H1 (cell line): ENCODE measurements around the gene RAB5B. TPM values are rescaled to one million over a fixed set of nuclear protein-coding genes. Genes with fewer than 3 reads are reported as not detected.

Experiments
- CTCF ChIA-PET: fragments of 300-600 bp; sonication (Branson Sonifier 250); formaldehyde crosslinking; loops from one replicate; lab custom pipeline; 2021; ENCODE audit not compliant: partially characterized antibody; lab: Charles Lee
- POLR2A ChIA-PET: fragments of 300-600 bp; sonication (Branson Sonifier 250); formaldehyde crosslinking; loops from one replicate; lab custom pipeline; 2021; ENCODE audit warnings: inconsistent platforms; ENCODE audit not compliant: partially characterized antibody; lab: Charles Lee
- DNase-seq, 2 experiments: peaks; one replicate each; pipeline versions ENCODE4 v3.0.0 to v3.0.0-alpha.2; 2010 to 2022; ENCODE audit warnings: low spot score in 2 of 2, low read depth in 1 of 2, mixed read lengths in 1 of 2
- FAIRE-seq: peaks from 2 replicates; lab custom pipeline; 2011; peaks lifted over from hg19 to GRCh38; lab: Jason Lieb, UNC
- H2AFZ ChIP-seq: 2 replicates; pipeline ENCODE4 v1.8.1; 2012; ENCODE audit warnings: low read length, inconsistent platforms
- H2AK5ac ChIP-seq: 2 replicates; pipeline ENCODE4 v1.6.1; 2013; ENCODE audit warnings: low read depth, low read length
- H2BK120ac ChIP-seq: replicated peaks from 2 replicates; pipeline ENCODE3; 2013; ENCODE audit warnings: low read depth, low read length, inconsistent platforms
- H2BK12ac ChIP-seq: 2 replicates; pipeline ENCODE4 v1.6.1; 2013; ENCODE audit warnings: low read depth, low read length
- H2BK15ac ChIP-seq: 2 replicates; pipeline ENCODE4 v1.6.1; 2013; ENCODE audit warnings: low read length
- H2BK20ac ChIP-seq: 2 replicates; pipeline ENCODE4 v1.6.1; 2013; ENCODE audit warnings: low read length
- H2BK5ac ChIP-seq: 2 replicates; pipeline ENCODE4 v1.6.1; 2013; ENCODE audit warnings: low read depth, low read length
- H3K14ac ChIP-seq: 2 replicates; pipeline ENCODE4 v1.6.1; 2013; ENCODE audit warnings: inconsistent platforms; ENCODE audit not compliant: insufficient read length
- H3K18ac ChIP-seq: 2 replicates; pipeline ENCODE4 v1.6.1; 2013; ENCODE audit warnings: low read length; ENCODE audit errors: extremely low read depth
- H3K23ac ChIP-seq: 2 replicates; pipeline ENCODE4 v1.6.1; 2013; ENCODE audit warnings: inconsistent platforms; ENCODE audit not compliant: insufficient read length
- H3K23me2 ChIP-seq: 2 replicates; pipeline ENCODE4 v1.6.1; 2013; ENCODE audit warnings: low read depth, low read length
- H3K27ac ChIP-seq: 2 replicates; pipeline ENCODE4 v1.6.1; 2011; ENCODE audit warnings: low read depth, low read length, inconsistent platforms
- H3K27me3 ChIP-seq, 4 experiments: replicated peaks in 1 of 4; 1 replicate in 1 of 4; 2 replicates in 3 of 4; pipeline versions ENCODE4 v1.6.1 to v1.8.1; 2011 to 2013; ENCODE audit warnings: low read length in 3 of 4, mild to moderate bottlenecking in 3 of 4, inconsistent platforms in 2 of 4, mixed read lengths in 2 of 4, moderate library complexity in 1 of 4; ENCODE audit not compliant: control insufficient read depth in 3 of 4, insufficient read depth in 3 of 4; ENCODE audit errors: extremely low read depth in 1 of 4
- H3K36me3 ChIP-seq, 4 experiments: 2 replicates each; pipeline versions ENCODE4 v1.6.1 to v1.8.1; 2011 to 2013; ENCODE audit warnings: mild to moderate bottlenecking in 4 of 4, low read length in 3 of 4, moderate library complexity in 2 of 4, control low read depth in 1 of 4, inconsistent platforms in 1 of 4; ENCODE audit not compliant: insufficient read depth in 4 of 4, control insufficient read depth in 2 of 4
- H3K4ac ChIP-seq: replicated peaks from 2 replicates; pipeline ENCODE3; 2013; ENCODE audit warnings: low read length, low read depth, mixed read lengths, inconsistent platforms; ENCODE audit not compliant: insufficient read length
- H3K4me1 ChIP-seq, 4 experiments: replicated peaks in 1 of 4; 1 replicate in 1 of 4; 2 replicates in 3 of 4; pipeline versions ENCODE4 v1.6.1 to v1.8.1; 2011 to 2013; ENCODE audit warnings: low read length in 3 of 4, inconsistent platforms in 2 of 4, mixed read lengths in 1 of 4; ENCODE audit not compliant: insufficient read depth in 4 of 4, control insufficient read depth in 3 of 4
- H3K4me2 ChIP-seq, 2 experiments: 2 replicates each; pipeline versions ENCODE4 v1.6.1 to v1.8.1; 2011 to 2013; ENCODE audit warnings: low read depth in 2 of 2, low read length in 2 of 2, control low read depth in 1 of 2, inconsistent platforms in 1 of 2, mild to moderate bottlenecking in 1 of 2; ENCODE audit not compliant: insufficient read depth in 1 of 2
- H3K4me3 ChIP-seq, 4 experiments: fragments of 200-600, 300-600 bp in 1 of 4; sonication (generic), shearing (Covaris generic), sonication (Bioruptor Twin) in 1 of 4; 2 replicates each; pipeline versions ENCODE4 v1.5.1 to v1.8.1; 2011 to 2016; ENCODE audit warnings: low read length in 4 of 4, low read depth in 3 of 4, control low read depth in 2 of 4, inconsistent platforms in 2 of 4, mild to moderate bottlenecking in 2 of 4, mixed read lengths in 1 of 4, moderate library complexity in 1 of 4; ENCODE audit not compliant: insufficient read depth in 2 of 4; ENCODE audit errors: extremely low read depth in 1 of 4
- H3K56ac ChIP-seq: replicated peaks from 2 replicates; pipeline ENCODE3; 2013; ENCODE audit warnings: low read depth, mild to moderate bottlenecking, mixed read lengths, low read length, inconsistent platforms; ENCODE audit not compliant: insufficient read length
- H3K79me1 ChIP-seq: 2 replicates; pipeline ENCODE4 v1.6.1; 2013; ENCODE audit warnings: low read depth, low read length, control low read depth
- H3K79me2 ChIP-seq, 2 experiments: 2 replicates each; pipeline versions ENCODE4 v1.6.1 to v1.8.1; 2012 to 2013; ENCODE audit warnings: low read length in 2 of 2, mild to moderate bottlenecking in 2 of 2, inconsistent platforms in 1 of 2; ENCODE audit not compliant: insufficient read depth in 2 of 2, control insufficient read depth in 1 of 2
- H3K9ac ChIP-seq, 4 experiments: replicated peaks in 1 of 4; 1 replicate in 1 of 4; 2 replicates in 3 of 4; pipeline versions ENCODE4 v1.6.1 to v1.8.1; 2011 to 2013; ENCODE audit warnings: low read depth in 3 of 4, low read length in 3 of 4, control low read depth in 2 of 4, mild to moderate bottlenecking in 2 of 4, moderate library complexity in 2 of 4, inconsistent platforms in 1 of 4; ENCODE audit errors: extremely low read depth in 1 of 4
- H3K9me3 ChIP-seq, 2 experiments: 2 replicates each; pipeline versions ENCODE4 v1.6.1 to v1.8.1; 2012 to 2013; ENCODE audit warnings: mild to moderate bottlenecking in 2 of 2, moderate library complexity in 2 of 2, control low read depth in 1 of 2, inconsistent platforms in 1 of 2, low read depth in 1 of 2, low read length in 1 of 2, mixed read lengths in 1 of 2; ENCODE audit not compliant: insufficient read depth in 2 of 2
- H4K20me1 ChIP-seq, 2 experiments: replicated peaks in 1 of 2; 2 replicates each; pipeline versions ENCODE3 to v1.8.1; 2011 to 2013; ENCODE audit warnings: inconsistent platforms in 2 of 2, low read length in 2 of 2, mild to moderate bottlenecking in 1 of 2; ENCODE audit not compliant: insufficient read depth in 2 of 2, control insufficient read depth in 1 of 2
- H4K5ac ChIP-seq: 2 replicates; pipeline ENCODE4 v1.6.1; 2013; ENCODE audit warnings: low read length, low read depth, mixed read lengths, inconsistent platforms; ENCODE audit not compliant: insufficient read length
- H4K8ac ChIP-seq: 2 replicates; pipeline ENCODE4 v1.8.0; 2013; ENCODE audit warnings: mild to moderate bottlenecking, moderate library complexity, low read length, inconsistent platforms; ENCODE audit not compliant: insufficient read depth; ENCODE audit errors: extremely low read depth
- H4K91ac ChIP-seq: replicated peaks from 2 replicates; pipeline ENCODE3; 2013; ENCODE audit warnings: low read length, mixed read lengths, inconsistent platforms; ENCODE audit not compliant: insufficient read length
- BACH1 ChIP-seq: IDR thresholded peaks from 2 replicates; pipeline ENCODE4 v1.6.1; 2012; ENCODE audit warnings: low read length, improper control_type of control experiment
- CTBP2 ChIP-seq: IDR thresholded peaks from 2 replicates; pipeline ENCODE4 v1.7.0; 2011; ENCODE audit warnings: borderline replicate concordance, mild to moderate bottlenecking, moderate library complexity, mixed read lengths, low read length; ENCODE audit not compliant: insufficient read depth, insufficient read length
- HDAC6 ChIP-seq: IDR thresholded peaks from one replicate; pipeline ENCODE4 v1.7.1; 2012; ENCODE audit warnings: low read depth, mild to moderate bottlenecking, inconsistent platforms, low read length, moderate library complexity
- POLR2AphosphoS5 ChIP-seq: IDR thresholded peaks from 2 replicates; pipeline ENCODE4 v1.6.1; 2011; ENCODE audit warnings: low read depth, low read length
- RAD21 ChIP-seq, 2 experiments: IDR thresholded peaks in 1 of 2; conservative IDR thresholded peaks in 1 of 2; 2 replicates each; pipeline ENCODE4 v1.6.1; 2011; ENCODE audit warnings: low read depth in 2 of 2, low read length in 2 of 2, improper control_type of control experiment in 1 of 2, inconsistent platforms in 1 of 2, mild to moderate bottlenecking in 1 of 2, moderate library complexity in 1 of 2
- RNF2 ChIP-seq: fragments of 200-900, 300-1000 bp; sonication (generic); IDR thresholded peaks from 2 replicates; pipeline ENCODE4 v1.7.1; 2016; ENCODE audit warnings: borderline replicate concordance, low read depth, mild to moderate bottlenecking, antibody characterized with exemption, low read length; ENCODE audit not compliant: poor library complexity, severe bottlenecking; ENCODE audit errors: missing control alignments
- SP4 ChIP-seq: IDR thresholded peaks from 2 replicates; pipeline ENCODE4 v1.6.1; 2012; ENCODE audit warnings: low read length, inconsistent platforms
- ZNF274 ChIP-seq: IDR thresholded peaks from 2 replicates; pipeline ENCODE4 v1.7.0; 2012; ENCODE audit warnings: low read length, borderline replicate concordance; ENCODE audit errors: extremely low read depth
- whole genome bisulfite sequencing, 2 experiments: shearing (Covaris generic) in 1 of 2; methylation state at CpG; one replicate each; pipeline versions ENCODE4 v1.1.6 to v1.1.7; 2013 to 2015; ENCODE audit warnings: low lambda C conversion rate in 2 of 2, mixed read lengths in 2 of 2, inconsistent platforms in 1 of 2, low coverage in 1 of 2, missing lambda C conversion rate in 1 of 2; ENCODE audit not compliant: insufficient replicate concordance in 2 of 2, insufficient coverage in 1 of 2, insufficient read length in 1 of 2; ENCODE audit errors: extremely low coverage in 1 of 2, missing lambda C conversion rate in 1 of 2; 5-methylcytosine and 5-hydroxymethylcytosine counted together
- polyA plus RNA-seq, 7 experiments: library from polyadenylated mRNA; depleted of rRNA in 3 of 7; stranded (reverse) in 5 of 7; unstranded in 2 of 7; fragments of >200 nt in 5 of 7; fragments of 200-250 nt in 2 of 7; gene quantifications; 1 replicate in 5 of 7; 2 replicates in 1 of 7; 4 replicates in 1 of 7; pipeline versions ENCODE4 v1.2.1 to v1.2.3, GENCODE V29; 2011 to 2013; ENCODE audit warnings: missing spikeins in 2 of 7, mixed read lengths in 2 of 7
- total RNA-seq: library from RNA; stranded (reverse); fragmentation: NEBNext Ultra II Directional; extraction: Animal tissue kit (Norgen Biotek cat#: 25700); gene quantifications from 2 replicates; pipeline ENCODE4 v1.2.1, GENCODE V29; 2021
- TF ChIP-seq, protein P1 (sequence below): IDR thresholded peaks from 2 replicates; pipeline ENCODE4 v1.6.1; 2011; ENCODE audit warnings: low read depth, mild to moderate bottlenecking, low read length; ENCODE audit not compliant: insufficient read depth

Gene RAB5B
- total and polyA plus RNA-seq, 2 of the 8 experiments (the other 6 are each of a cell fraction or from before 2014, with no cell fraction given), result 56.7 to 62.4 TPM

DNA sequence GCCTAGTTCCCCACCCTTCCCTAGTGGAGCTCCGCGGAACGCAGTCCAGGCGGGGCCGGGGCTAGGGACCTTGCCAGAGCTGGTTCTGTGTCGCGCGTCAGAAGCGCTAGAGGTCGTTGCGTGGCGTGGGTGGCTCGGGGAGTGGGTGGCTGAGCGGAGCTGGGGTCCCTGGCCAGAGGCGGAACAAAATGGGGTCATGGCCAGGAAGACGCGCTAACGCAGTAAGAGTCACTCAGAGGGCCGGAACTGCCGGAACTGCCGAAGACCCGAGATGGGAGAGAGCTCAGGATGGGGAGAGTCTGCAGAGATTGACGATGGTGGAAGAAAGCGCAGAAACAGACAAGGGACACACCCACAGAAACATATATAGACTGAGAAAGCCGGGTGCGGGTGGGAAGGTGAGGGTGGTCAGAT lies 38.1 kb upstream of the RAB5B start:
- H4K20me1 ChIP-seq, result no peaks in the 10 kb centered on the region
- FAIRE-seq (no peak), DNase-seq (no peak)
- no peak overlapping the region for H2AFZ ChIP-seq
- H4K5ac ChIP-seq, result no peak overlapping the region
- H3K79me2 ChIP-seq, result no peaks in the 10 kb centered on the region
- POLR2A ChIA-PET, result interaction anchor here (1.4 to 2.2 kb wide), 2 partner anchors 8 to 9 kb away, joined by 7 to 9 read pairs; partner anchors contain the start of gene PYM1
- H4K91ac ChIP-seq, result no peak overlapping the region
- no peak overlapping the region for H3K4ac ChIP-seq
- H2BK5ac ChIP-seq, result no peak overlapping the region
- H3K9ac ChIP-seq, result no peak overlapping the region
- no peak overlapping the region for H3K56ac ChIP-seq
- peaks cover 13% of the 10 kb centered on the region; the same call in 1 of the 2 replicates for H3K23me2 ChIP-seq
- no peak overlapping the region for H2AK5ac ChIP-seq
- H3K9me3 ChIP-seq, result no peaks in the 10 kb centered on the region
- no peak overlapping the region for H2BK12ac ChIP-seq
- peaks cover 4 to 23% (median 11%) of the 10 kb centered on the region in 4 experiments; a peak in 6 of 7 replicates for H3K4me1 ChIP-seq
- H3K4me3 ChIP-seq, result peak overlapping the region in 1 of 4 experiments; percentile 0; a peak in 1 of 8 replicates
- H4K8ac ChIP-seq, result no peak overlapping the region
- no peaks in the 10 kb centered on the region for H3K79me1 ChIP-seq
- CTCF ChIA-PET, result interaction anchor here (0.5 to 7.9 kb wide), 14 partner anchors 8 to 198 kb away, joined by 3 to 71 read pairs (median 4); partner anchors contain the start of genes DGKA, ORMDL2, PYM1 and SARNP
- peak overlapping the region in 1 of 2 experiments; percentile 16; a peak in 2 of 4 replicates for H3K4me2 ChIP-seq
- H3K36me3 ChIP-seq, result no peaks in the 10 kb centered on the region
- WGBS, 2 experiments, result 72% methylated on average over 26 of the region's 26 CpGs; no CpG with 5 or more reads in 1 of the 2 experiments
- no peak overlapping the region for H3K23ac ChIP-seq
- no peak for TF ChIP-seq RAD21 (IDR thresholded peaks at IDR 0.05 in 1 of 2, conservative IDR thresholded peaks at IDR 0.05 in 1 of 2; ENCODE audit: low read depth in 2 of 2, low read length in 2 of 2)
- no peak for TF ChIP-seq SP4
- TF ChIP-seq HDAC6, result no peak
- no peak for TF ChIP-seq CTBP2
- no peak for TF ChIP-seq POLR2AphosphoS5
- no peak for TF ChIP-seq RNF2
- TF ChIP-seq ZNF274, result no peak
- TF ChIP-seq BACH1, result no peak
- TF ChIP-seq, protein P1, sequence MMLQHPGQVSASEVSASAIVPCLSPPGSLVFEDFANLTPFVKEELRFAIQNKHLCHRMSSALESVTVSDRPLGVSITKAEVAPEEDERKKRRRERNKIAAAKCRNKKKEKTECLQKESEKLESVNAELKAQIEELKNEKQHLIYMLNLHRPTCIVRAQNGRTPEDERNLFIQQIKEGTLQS, result no peak
- H3K27ac ChIP-seq, result no peak overlapping the region
- no peak overlapping the region for H2BK20ac ChIP-seq
- no peak overlapping the region for H2BK120ac ChIP-seq
- no peak overlapping the region for H3K14ac ChIP-seq
- H2BK15ac ChIP-seq, result no peak overlapping the region
- no peak overlapping the region for H3K18ac ChIP-seq
- H3K27me3 ChIP-seq, result peaks cover 0 to 21% (median 14%) of the 10 kb centered on the region in 4 experiments; a peak in 6 of 7 replicates
